ENCODE measurements around the gene TMOD1.
"Not testable (repeated sequence)": the region's sequence is repeated elsewhere in the genome, so short reads cannot be mapped to it uniquely, and the experiment has no call there.

GRCh38 chr9:97456841-97457240, 44.6 kb upstream of the TMOD1 start:
- TF ChIP-seq CTCF, POLR2A (IDR thresholded peaks at IDR 0.05): not testable (repeated sequence)

Measured in uterus (tissue), 2 donors.